ENCODE measurements around the gene FAM76B. TPM values are rescaled to one million over a fixed set of nuclear protein-coding genes. Genes with fewer than 3 reads are reported as not detected.

The FAM76B gene
- total and polyA plus RNA-seq, 2 of the 13 experiments (the other 11 are each of a cell fraction or from before 2014, with no cell fraction given), result 20.2 to 24.2 TPM

DNA sequence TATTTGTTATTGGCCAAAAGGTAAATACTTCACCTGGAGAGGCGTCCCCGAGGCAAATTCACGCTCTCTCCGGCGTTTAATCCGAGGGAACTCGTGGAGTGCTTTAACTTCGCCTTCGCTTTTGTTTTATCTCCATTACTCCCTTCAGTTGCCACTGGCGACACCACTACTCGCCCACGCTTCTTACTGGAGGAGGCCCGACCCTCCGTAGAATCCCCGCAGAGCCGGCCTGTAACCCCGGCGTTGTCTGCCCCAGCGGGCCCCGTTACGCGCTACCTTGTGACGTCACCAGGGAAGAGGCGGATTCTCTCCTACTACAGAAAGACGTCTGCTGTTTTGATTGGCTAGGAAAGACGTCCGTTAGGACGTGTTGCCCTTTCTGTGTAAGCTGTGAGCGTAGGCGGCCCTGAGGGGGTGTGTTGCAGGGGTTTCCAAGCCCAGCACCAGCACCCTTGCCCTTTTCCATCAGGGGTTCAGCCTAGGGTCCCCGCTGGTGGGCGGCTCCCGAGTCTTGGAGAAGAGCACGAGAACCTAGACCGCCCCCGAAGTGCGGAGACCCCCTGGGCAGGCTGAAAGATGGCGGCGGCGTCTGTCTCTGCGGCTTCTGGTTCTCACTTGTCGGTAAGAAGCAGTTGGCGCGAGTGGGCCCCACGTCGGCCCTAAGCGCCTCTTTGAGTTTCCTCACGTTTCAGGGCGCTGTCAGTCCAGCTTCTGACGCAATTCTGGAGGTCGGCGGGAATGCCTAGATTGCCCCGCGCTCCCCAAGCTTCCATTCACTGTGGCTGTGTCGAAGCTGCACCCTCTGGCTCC is 746 bp upstream of the FAM76B start, which contains the start of gene CEP57 (continued):
- TF ChIP-seq ZHX1 (CRISPR knock-in tag; IDR thresholded peaks at IDR 0.05; ENCODE audit: low read depth) (0 out of 2 replicates have a peak, but pooled peaks have one; percentile 45), BORCS8-MEF2B (CRISPR knock-in tag; IDR thresholded peaks at IDR 0.05) (no peak), ZIK1 (CRISPR knock-in tag; IDR thresholded peaks at IDR 0.05; ENCODE audit: borderline replicate concordance, low read depth) (no peak), ZNF775 (CRISPR knock-in tag; IDR thresholded peaks at IDR 0.05; ENCODE audit: borderline replicate concordance) (no peak), IKZF1 (IDR thresholded peaks at IDR 0.05) (no peak), ZNF710 (CRISPR knock-in tag; IDR thresholded peaks at IDR 0.05; ENCODE audit: borderline replicate concordance) (no peak), ZNF350 (CRISPR knock-in tag; IDR thresholded peaks at IDR 0.05; ENCODE audit: borderline replicate concordance, low read depth) (peak; percentile 28; the same call in 1 of the 2 replicates), HNRNPLL (IDR thresholded peaks at IDR 0.05; ENCODE audit: low read depth, low read length, poor library complexity, severe bottlenecking) (peak; percentile 91), PITX1 (CRISPR knock-in tag; IDR thresholded peaks at IDR 0.05) (no peak), ATF1 (CRISPR knock-in tag; IDR thresholded peaks at IDR 0.05) (peak; percentile 96), ZSCAN20 (CRISPR knock-in tag; IDR thresholded peaks at IDR 0.05; ENCODE audit: borderline replicate concordance) (peak; percentile 68), NBN (conservative IDR thresholded peaks at IDR 0.05) (no peak), NFKB2 (CRISPR knock-in tag; IDR thresholded peaks at IDR 0.05; ENCODE audit: borderline replicate concordance) (no peak), XBP1 (CRISPR knock-in tag; IDR thresholded peaks at IDR 0.05) (no peak), KDM3A (CRISPR knock-in tag; IDR thresholded peaks at IDR 0.05; ENCODE audit: low read depth) (no peak), SRSF9 (IDR thresholded peaks at IDR 0.05; ENCODE audit: borderline replicate concordance, insufficient read depth, low read depth, low read length, poor library complexity, severe bottlenecking) (no peak), ZNF44 (CRISPR knock-in tag; IDR thresholded peaks at IDR 0.05) (no peak), FOXP1 (IDR thresholded peaks at IDR 0.05) (no peak), FOXP1 (CRISPR knock-in tag; IDR thresholded peaks at IDR 0.05) (no peak), MXI1 (IDR thresholded peaks at IDR 0.05; ENCODE audit: borderline replicate concordance, low read depth, low read length) (peak; percentile 51; the same call in 1 of the 3 replicates), SAFB2 (CRISPR knock-in tag; IDR thresholded peaks at IDR 0.05; ENCODE audit: borderline replicate concordance, low read depth) (no peak), TOE1 (CRISPR knock-in tag; IDR thresholded peaks at IDR 0.05) (no peak)
- TF ChIP-seq, protein P1, sequence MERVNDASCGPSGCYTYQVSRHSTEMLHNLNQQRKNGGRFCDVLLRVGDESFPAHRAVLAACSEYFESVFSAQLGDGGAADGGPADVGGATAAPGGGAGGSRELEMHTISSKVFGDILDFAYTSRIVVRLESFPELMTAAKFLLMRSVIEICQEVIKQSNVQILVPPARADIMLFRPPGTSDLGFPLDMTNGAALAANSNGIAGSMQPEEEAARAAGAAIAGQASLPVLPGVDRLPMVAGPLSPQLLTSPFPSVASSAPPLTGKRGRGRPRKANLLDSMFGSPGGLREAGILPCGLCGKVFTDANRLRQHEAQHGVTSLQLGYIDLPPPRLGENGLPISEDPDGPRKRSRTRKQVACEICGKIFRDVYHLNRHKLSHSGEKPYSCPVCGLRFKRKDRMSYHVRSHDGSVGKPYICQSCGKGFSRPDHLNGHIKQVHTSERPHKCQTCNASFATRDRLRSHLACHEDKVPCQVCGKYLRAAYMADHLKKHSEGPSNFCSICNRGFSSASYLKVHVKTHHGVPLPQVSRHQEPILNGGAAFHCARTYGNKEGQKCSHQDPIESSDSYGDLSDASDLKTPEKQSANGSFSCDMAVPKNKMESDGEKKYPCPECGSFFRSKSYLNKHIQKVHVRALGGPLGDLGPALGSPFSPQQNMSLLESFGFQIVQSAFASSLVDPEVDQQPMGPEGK (CRISPR knock-in tag; IDR thresholded peaks at IDR 0.05), result no peak
